GM18511 (cell line): Measurements from ENCODE around the gene MYT1.

Experiments
- ATAC-seq: cut with Tn5 transposase; IDR thresholded peaks from one replicate; pipeline ENCODE4 v1.9.1; 2021; ENCODE audit warnings: mild to moderate bottlenecking, moderate library complexity; ENCODE audit not compliant: unreplicated experiment

The MYT1 gene

GRCh38 chr20:64188682-64189529 is 24.7 kb downstream of the MYT1 start:
- no peak for ATAC-seq

GRCh38 chr20:64189530-64189966 is 25.3 kb downstream of the MYT1 start:
- no peak for ATAC-seq

GRCh38 chr20:64189986-64190385 is 25.7 kb downstream of the MYT1 start:
- no peak for ATAC-seq

- no peak for ATAC-seq
These were observed 26.8 kb downstream of the MYT1 start for GRCh38 chr20:64191002-64191401.

GRCh38 chr20:64192406-64192805 is 28.2 kb downstream of the MYT1 start:
- no peak for ATAC-seq

GRCh38 chr20:64193058-64193457 is 28.8 kb downstream of the MYT1 start:
- ATAC-seq: no peak

- no peak for ATAC-seq
These were observed 30.0 kb downstream of the MYT1 start for GRCh38 chr20:64194269-64194668.

- ATAC-seq: no peak
These were observed 32.1 kb downstream of the MYT1 start for GRCh38 chr20:64196309-64196708.

GRCh38 chr20:64196847-64197306 is 32.6 kb downstream of the MYT1 start:
- ATAC-seq: no peak

GRCh38 chr20:64198347-64198746 is 34.1 kb downstream of the MYT1 start:
- no peak for ATAC-seq

- ATAC-seq: no peak
These were observed 35.1 kb downstream of the MYT1 start for GRCh38 chr20:64199395-64199794.

GRCh38 chr20:64200740-64201139 is 36.5 kb downstream of the MYT1 start:
- ATAC-seq: no peak

- ATAC-seq: no peak
These were observed 37.4 kb downstream of the MYT1 start for GRCh38 chr20:64201653-64202052.

GRCh38 chr20:64203037-64203777 is 39.0 kb downstream of the MYT1 start:
- ATAC-seq: no peak

- ATAC-seq: no peak
These were observed 41.4 kb downstream of the MYT1 start for GRCh38 chr20:64205611-64206026.

GRCh38 chr20:64206614-64207013 is 42.4 kb downstream of the MYT1 start:
- no peak for ATAC-seq

- ATAC-seq: no peak
These were observed 43.7 kb downstream of the MYT1 start for GRCh38 chr20:64207641-64208590.

- ATAC-seq: no peak
These were observed 44.9 kb downstream of the MYT1 start for GRCh38 chr20:64209148-64209547.

- ATAC-seq: no peak
These were observed 46.6 kb downstream of the MYT1 start for GRCh38 chr20:64210656-64211369.
